ENCODE results near the gene PATJ.

PATJ gene

DNA sequence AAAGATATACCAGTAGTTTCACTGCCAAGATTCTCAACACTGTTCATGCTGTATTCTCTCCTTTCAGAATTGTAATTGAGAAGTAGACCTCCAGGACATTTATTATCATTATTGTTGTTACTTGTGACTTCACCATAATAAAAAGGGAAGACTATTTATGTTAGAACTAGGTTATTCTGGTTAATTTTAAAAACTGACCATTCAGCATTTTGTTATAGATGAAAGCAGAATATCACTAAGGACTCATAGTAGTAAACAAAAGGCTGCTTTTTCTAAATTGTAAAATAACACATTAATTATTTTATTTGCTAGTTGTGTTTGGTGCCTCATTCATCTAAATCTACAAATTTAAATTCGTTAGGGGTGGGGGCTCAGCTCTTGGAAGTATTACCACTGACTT lies 210.4 kb downstream of the PATJ start:
- no peak for TF ChIP-seq EZH2phosphoT487 (IDR thresholded peaks at IDR 0.05; ENCODE audit: borderline replicate concordance)
- TF ChIP-seq, protein P1, sequence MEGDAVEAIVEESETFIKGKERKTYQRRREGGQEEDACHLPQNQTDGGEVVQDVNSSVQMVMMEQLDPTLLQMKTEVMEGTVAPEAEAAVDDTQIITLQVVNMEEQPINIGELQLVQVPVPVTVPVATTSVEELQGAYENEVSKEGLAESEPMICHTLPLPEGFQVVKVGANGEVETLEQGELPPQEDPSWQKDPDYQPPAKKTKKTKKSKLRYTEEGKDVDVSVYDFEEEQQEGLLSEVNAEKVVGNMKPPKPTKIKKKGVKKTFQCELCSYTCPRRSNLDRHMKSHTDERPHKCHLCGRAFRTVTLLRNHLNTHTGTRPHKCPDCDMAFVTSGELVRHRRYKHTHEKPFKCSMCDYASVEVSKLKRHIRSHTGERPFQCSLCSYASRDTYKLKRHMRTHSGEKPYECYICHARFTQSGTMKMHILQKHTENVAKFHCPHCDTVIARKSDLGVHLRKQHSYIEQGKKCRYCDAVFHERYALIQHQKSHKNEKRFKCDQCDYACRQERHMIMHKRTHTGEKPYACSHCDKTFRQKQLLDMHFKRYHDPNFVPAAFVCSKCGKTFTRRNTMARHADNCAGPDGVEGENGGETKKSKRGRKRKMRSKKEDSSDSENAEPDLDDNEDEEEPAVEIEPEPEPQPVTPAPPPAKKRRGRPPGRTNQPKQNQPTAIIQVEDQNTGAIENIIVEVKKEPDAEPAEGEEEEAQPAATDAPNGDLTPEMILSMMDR (conservative IDR thresholded peaks at IDR 0.05; ENCODE audit: low read length): no peak
- Histone ChIP-seq H3K4me3 (ENCODE audit: low read length, poor library complexity, severe bottlenecking) (no peak overlapping the region), H3K9me3 (ENCODE audit: insufficient read depth, low read depth, low read length) (no peaks in the 10 kb centered on the region), H4K20me1 (ENCODE audit: insufficient read depth, low read length, poor library complexity, severe bottlenecking) (no peaks in the 10 kb centered on the region), H3K9ac (ENCODE audit: low read depth, low read length, poor library complexity, severe bottlenecking) (no peak overlapping the region), H3K36me3 (ENCODE audit: insufficient read depth, low read length) (no peaks in the 10 kb centered on the region), H2AFZ (ENCODE audit: low read length) (no peak overlapping the region), H3K79me2 (ENCODE audit: insufficient read depth, low read length) (no peaks in the 10 kb centered on the region), H3K27me3 (ENCODE audit: insufficient read depth, low read length, poor library complexity, severe bottlenecking) (no peaks in the 10 kb centered on the region), H3K4me1 (ENCODE audit: insufficient read depth, low read length, poor library complexity, severe bottlenecking) (no peaks in the 10 kb centered on the region), H3F3A (ENCODE audit: low read depth) (no peaks in the 10 kb centered on the region), H3K9me2 (replicated peaks; ENCODE audit: low read depth, low read length) (no peaks in the 10 kb centered on the region), H3K4me2 (ENCODE audit: low read depth, low read length, poor library complexity, severe bottlenecking) (no peak overlapping the region)

DNA sequence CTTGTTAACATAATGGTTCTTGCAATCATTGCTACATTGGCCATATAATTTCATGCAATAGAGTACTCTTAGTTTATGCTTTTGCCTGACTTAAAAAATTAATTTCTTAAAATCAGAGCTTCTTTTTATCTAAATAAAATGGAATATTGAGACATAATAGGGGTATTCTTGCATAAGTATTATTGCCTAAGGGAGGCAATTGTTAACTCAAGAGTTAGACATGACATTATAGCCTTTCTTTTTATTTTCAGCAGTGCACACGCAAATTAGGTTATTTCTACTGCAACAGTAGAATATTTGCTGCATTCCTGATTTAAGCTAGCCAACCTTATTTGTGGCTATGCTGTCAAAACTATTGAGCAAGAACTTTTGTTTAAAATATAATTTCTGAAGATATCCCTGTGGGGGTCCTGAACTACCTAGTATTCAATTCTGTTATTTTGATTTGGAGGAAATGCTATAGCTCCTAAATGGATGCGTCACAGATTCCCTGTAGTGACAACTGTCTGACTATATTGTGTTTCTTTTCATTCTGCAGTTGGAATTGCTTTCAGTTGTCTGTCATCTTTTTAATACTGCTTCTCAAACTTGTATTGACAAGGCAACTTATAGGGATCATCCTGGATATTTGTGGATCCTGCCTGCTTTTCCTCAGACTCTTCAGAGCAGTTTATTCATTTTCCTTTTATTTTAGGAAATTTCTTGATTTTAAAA lies 211.0 kb downstream of the PATJ start:
- H3K9me3 ChIP-seq (ENCODE audit: insufficient read depth, low read depth, low read length): no peaks in the 10 kb centered on the region
- no peak overlapping the region for H2AFZ ChIP-seq (ENCODE audit: low read length)
- no peaks in the 10 kb centered on the region for H3K27me3 ChIP-seq (ENCODE audit: insufficient read depth, low read length, poor library complexity, severe bottlenecking)
- no peak for TF ChIP-seq EZH2phosphoT487 (IDR thresholded peaks at IDR 0.05; ENCODE audit: borderline replicate concordance)
- TF ChIP-seq, protein P1 (conservative IDR thresholded peaks at IDR 0.05; ENCODE audit: low read length): no peak
- no peaks in the 10 kb centered on the region for H3K79me2 ChIP-seq (ENCODE audit: insufficient read depth, low read length)
- no peaks in the 10 kb centered on the region for H4K20me1 ChIP-seq (ENCODE audit: insufficient read depth, low read length, poor library complexity, severe bottlenecking)
- H3F3A ChIP-seq (ENCODE audit: low read depth): no peaks in the 10 kb centered on the region
- H3K36me3 ChIP-seq (ENCODE audit: insufficient read depth, low read length): no peaks in the 10 kb centered on the region
- no peak overlapping the region for H3K9ac ChIP-seq (ENCODE audit: low read depth, low read length, poor library complexity, severe bottlenecking)
- H3K4me1 ChIP-seq (ENCODE audit: insufficient read depth, low read length, poor library complexity, severe bottlenecking): no peaks in the 10 kb centered on the region
- H3K4me3 ChIP-seq (ENCODE audit: low read length, poor library complexity, severe bottlenecking): no peak overlapping the region
- no peak overlapping the region for H3K4me2 ChIP-seq (ENCODE audit: low read depth, low read length, poor library complexity, severe bottlenecking)
- H3K9me2 ChIP-seq (replicated peaks; ENCODE audit: low read depth, low read length): no peaks in the 10 kb centered on the region

DNA sequence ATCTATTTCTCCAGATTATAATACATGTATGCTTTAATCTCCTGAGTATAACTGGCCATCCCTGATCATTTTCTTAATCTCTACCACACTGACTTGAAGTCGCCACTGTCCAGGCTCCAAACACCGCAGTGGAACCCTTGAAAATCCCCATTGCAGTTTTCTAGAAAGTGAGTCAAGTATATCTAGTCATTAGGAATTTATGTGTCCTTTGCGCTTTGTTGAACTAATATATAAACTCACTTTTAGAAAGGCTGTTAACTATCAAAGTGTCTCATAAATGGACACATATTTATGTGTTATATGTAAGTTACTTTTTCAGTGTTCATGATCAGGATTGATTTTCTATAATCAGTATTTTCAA lies 211.5 kb downstream of the PATJ start:
- H3K4me3 ChIP-seq (ENCODE audit: low read length, poor library complexity, severe bottlenecking): no peak overlapping the region

More for the DNA sequence above, 211.5 kb downstream of the PATJ start:
- Histone ChIP-seq H3K9me2 (replicated peaks; ENCODE audit: low read depth, low read length) (no peaks in the 10 kb centered on the region), H3K4me2 (ENCODE audit: low read depth, low read length, poor library complexity, severe bottlenecking) (no peak overlapping the region), H4K20me1 (ENCODE audit: insufficient read depth, low read length, poor library complexity, severe bottlenecking) (no peaks in the 10 kb centered on the region), H3K79me2 (ENCODE audit: insufficient read depth, low read length) (no peaks in the 10 kb centered on the region), H3K36me3 (ENCODE audit: insufficient read depth, low read length) (no peaks in the 10 kb centered on the region), H3K9ac (ENCODE audit: low read depth, low read length, poor library complexity, severe bottlenecking) (no peak overlapping the region), H3K9me3 (ENCODE audit: insufficient read depth, low read depth, low read length) (no peaks in the 10 kb centered on the region), H3K4me1 (ENCODE audit: insufficient read depth, low read length, poor library complexity, severe bottlenecking) (no peaks in the 10 kb centered on the region), H3K27me3 (ENCODE audit: insufficient read depth, low read length, poor library complexity, severe bottlenecking) (no peaks in the 10 kb centered on the region), H2AFZ (ENCODE audit: low read length) (no peak overlapping the region), H3F3A (ENCODE audit: low read depth) (no peaks in the 10 kb centered on the region)
- no peak for TF ChIP-seq EZH2phosphoT487 (IDR thresholded peaks at IDR 0.05; ENCODE audit: borderline replicate concordance)
- TF ChIP-seq, protein P1 (conservative IDR thresholded peaks at IDR 0.05; ENCODE audit: low read length): no peak

Measured in Loucy (cell line).